Retinal pigment epithelial cell (primary cell): ENCODE data around the gene CAMSAP1.
"Not testable (repeated sequence)": the region's sequence is repeated elsewhere in the genome, so short reads cannot be mapped to it uniquely, and the experiment has no call there.

Source experiments
- DNase-seq: peaks from one replicate; pipeline ENCODE4 v3.0.0-alpha.2; 2010; ENCODE audit warnings: low read depth
- H3K4me3 ChIP-seq: 2 replicates; pipeline ENCODE4 v1.5.1; 2011; ENCODE audit warnings: mild to moderate bottlenecking, low read length, control low read depth, moderate library complexity
- CTCF ChIP-seq: conservative IDR thresholded peaks from 2 replicates; pipeline ENCODE4 v1.5.1; 2011; ENCODE audit warnings: low read depth, low read length, control low read depth, inconsistent platforms

The CAMSAP1 gene

GRCh38 chr9:135921749-135922310 is 14.5 kb upstream of the CAMSAP1 start:
- TF ChIP-seq CTCF, result no peak
- DNase-seq, result no peak
- H3K4me3 ChIP-seq, result no peak overlapping the region

GRCh38 chr9:135920973-135921585 is 13.7 kb upstream of the CAMSAP1 start:
- H3K4me3 ChIP-seq, result no peak overlapping the region
- no peak for DNase-seq

GRCh38 chr9:135920256-135920930 is 13.0 kb upstream of the CAMSAP1 start:
- no peak overlapping the region for H3K4me3 ChIP-seq
- no peak for DNase-seq
- TF ChIP-seq CTCF, result no peak

More at GRCh38 chr9:135920973-135921585, 13.7 kb upstream of the CAMSAP1 start:
- TF ChIP-seq CTCF, result no peak

- no peak for TF ChIP-seq CTCF
- no peak for DNase-seq
- H3K4me3 ChIP-seq, result no peak overlapping the region
These were observed 12.1 kb upstream of the CAMSAP1 start for GRCh38 chr9:135919318-135919890.

GRCh38 chr9:135916227-135916626 is 8.9 kb upstream of the CAMSAP1 start:
- not testable (repeated sequence) for H3K4me3 ChIP-seq, DNase-seq

- H3K4me3 ChIP-seq, result no peak overlapping the region
- no peak for TF ChIP-seq CTCF
- no peak for DNase-seq
These were observed 7.6 kb upstream of the CAMSAP1 start for GRCh38 chr9:135914921-135915320.

- H3K4me3 ChIP-seq, DNase-seq: not testable (repeated sequence)
These were observed 3.9 kb upstream of the CAMSAP1 start for GRCh38 chr9:135911233-135911632.

- no peak overlapping the region for H3K4me3 ChIP-seq
- no peak for TF ChIP-seq CTCF
- DNase-seq, result no peak
These were observed 3.4 kb upstream of the CAMSAP1 start for GRCh38 chr9:135910757-135911156.
